ENCODE data around the gene MAD2L2.

The MAD2L2 gene

DNA sequence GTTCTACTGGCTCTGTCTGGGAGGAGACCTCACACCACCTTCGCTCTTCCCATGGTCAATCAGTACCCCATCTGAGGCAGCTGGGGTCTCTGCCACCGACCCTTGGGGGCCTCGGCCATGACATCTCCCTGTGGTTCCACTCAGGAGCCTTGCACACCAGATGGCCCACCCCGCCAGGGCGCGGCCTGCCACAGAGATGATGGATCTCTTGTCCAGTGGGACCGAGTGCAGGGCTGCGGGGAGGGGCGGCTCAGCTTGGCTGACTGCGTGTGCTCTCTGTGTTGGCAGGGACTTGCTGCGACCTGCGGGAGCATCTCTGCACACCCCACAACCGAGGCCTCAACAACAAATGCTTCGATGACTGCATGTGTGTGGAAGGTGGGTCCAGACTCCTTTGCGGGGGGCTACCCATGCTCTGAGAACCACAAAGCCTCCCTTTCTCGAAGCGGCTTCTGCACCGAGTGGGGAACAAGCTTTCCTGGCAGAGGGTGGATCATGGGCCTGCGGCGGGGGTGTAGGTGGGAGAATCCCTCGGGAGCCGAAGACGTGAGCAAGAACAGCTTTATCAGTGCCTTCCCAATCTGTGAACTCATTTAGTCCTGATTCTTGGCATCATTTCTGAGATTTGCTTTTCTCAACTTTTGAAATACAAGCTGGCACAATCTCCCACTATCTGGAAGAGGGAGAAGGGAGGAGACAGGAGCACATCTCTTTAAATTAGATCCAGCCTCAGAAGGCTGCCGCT is 34.1 kb upstream of the MAD2L2 start:
- no peaks in the 10 kb centered on the region for H3F3A ChIP-seq (ENCODE audit: insufficient read depth, low read length)
- H3K9ac ChIP-seq (ENCODE audit: low read length) = no peak overlapping the region
- H3K4me1 ChIP-seq (ENCODE audit: low read length) = no peaks in the 10 kb centered on the region
- no peak overlapping the region for H2AFZ ChIP-seq (ENCODE audit: low read length)
- no peaks in the 10 kb centered on the region for H4K20me1 ChIP-seq (ENCODE audit: insufficient read depth, low read length)
- no peak overlapping the region for H3K27ac ChIP-seq (ENCODE audit: low read length)
- no peak overlapping the region for H3K4me3 ChIP-seq (ENCODE audit: low read length)
- no peaks in the 10 kb centered on the region for H3K79me2 ChIP-seq (ENCODE audit: low read length)
- peaks cover 75% of the 10 kb centered on the region for H3K27me3 ChIP-seq (replicated peaks; ENCODE audit: insufficient read depth, low read length)
- H3K36me3 ChIP-seq (replicated peaks; ENCODE audit: insufficient read depth, low read length) = no peaks in the 10 kb centered on the region
- no peak for DNase-seq
- H3K9me3 ChIP-seq (replicated peaks; ENCODE audit: insufficient read depth, low read length) = no peaks in the 10 kb centered on the region
- TF ChIP-seq, protein P1, sequence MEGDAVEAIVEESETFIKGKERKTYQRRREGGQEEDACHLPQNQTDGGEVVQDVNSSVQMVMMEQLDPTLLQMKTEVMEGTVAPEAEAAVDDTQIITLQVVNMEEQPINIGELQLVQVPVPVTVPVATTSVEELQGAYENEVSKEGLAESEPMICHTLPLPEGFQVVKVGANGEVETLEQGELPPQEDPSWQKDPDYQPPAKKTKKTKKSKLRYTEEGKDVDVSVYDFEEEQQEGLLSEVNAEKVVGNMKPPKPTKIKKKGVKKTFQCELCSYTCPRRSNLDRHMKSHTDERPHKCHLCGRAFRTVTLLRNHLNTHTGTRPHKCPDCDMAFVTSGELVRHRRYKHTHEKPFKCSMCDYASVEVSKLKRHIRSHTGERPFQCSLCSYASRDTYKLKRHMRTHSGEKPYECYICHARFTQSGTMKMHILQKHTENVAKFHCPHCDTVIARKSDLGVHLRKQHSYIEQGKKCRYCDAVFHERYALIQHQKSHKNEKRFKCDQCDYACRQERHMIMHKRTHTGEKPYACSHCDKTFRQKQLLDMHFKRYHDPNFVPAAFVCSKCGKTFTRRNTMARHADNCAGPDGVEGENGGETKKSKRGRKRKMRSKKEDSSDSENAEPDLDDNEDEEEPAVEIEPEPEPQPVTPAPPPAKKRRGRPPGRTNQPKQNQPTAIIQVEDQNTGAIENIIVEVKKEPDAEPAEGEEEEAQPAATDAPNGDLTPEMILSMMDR (IDR thresholded peaks at IDR 0.05; ENCODE audit: low read length) = no peak
- TF ChIP-seq EZH2phosphoT487 (IDR thresholded peaks at IDR 0.05; ENCODE audit: low read length) (no peak), EZH2 (optimal IDR thresholded peaks at IDR 0.05; ENCODE audit: low read depth, low read length) (no peak)
- H3K4me2 ChIP-seq (ENCODE audit: low read depth, low read length) = no peak overlapping the region
- no peaks in the 10 kb centered on the region for H3K9me2 ChIP-seq (replicated peaks; ENCODE audit: insufficient read depth, low read length)

DNA sequence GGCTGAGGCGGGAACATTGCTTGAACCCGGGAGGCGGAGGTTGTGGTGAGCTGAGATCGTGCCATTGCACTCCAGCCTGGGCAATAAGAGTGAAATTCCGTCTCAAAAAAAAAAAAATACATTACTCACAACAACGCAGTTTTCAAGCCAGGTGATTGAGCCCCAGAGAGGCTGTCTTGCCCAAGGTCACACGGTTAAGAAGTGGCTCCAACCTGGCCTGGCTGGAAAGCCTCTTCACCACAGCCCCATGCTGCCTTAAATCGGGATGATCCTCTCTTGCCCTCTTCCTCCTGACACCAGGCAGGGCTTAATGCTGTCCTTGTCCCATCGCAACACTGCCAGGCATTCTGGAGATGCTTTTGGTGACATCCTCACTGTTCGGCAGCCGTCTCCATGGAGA is 32.1 kb upstream of the MAD2L2 start:
- Histone ChIP-seq H3K36me3 (replicated peaks; ENCODE audit: insufficient read depth, low read length) (no peaks in the 10 kb centered on the region), H4K20me1 (ENCODE audit: insufficient read depth, low read length) (no peaks in the 10 kb centered on the region), H2AFZ (ENCODE audit: low read length) (no peak overlapping the region), H3K4me1 (ENCODE audit: low read length) (no peaks in the 10 kb centered on the region), H3K4me2 (ENCODE audit: low read depth, low read length) (no peak overlapping the region), H3K9me2 (replicated peaks; ENCODE audit: insufficient read depth, low read length) (no peaks in the 10 kb centered on the region), H3K4me3 (ENCODE audit: low read length) (no peak overlapping the region), H3K79me2 (ENCODE audit: low read length) (no peaks in the 10 kb centered on the region), H3K9me3 (replicated peaks; ENCODE audit: insufficient read depth, low read length) (no peaks in the 10 kb centered on the region), H3K27ac (ENCODE audit: low read length) (no peak overlapping the region), H3F3A (ENCODE audit: insufficient read depth, low read length) (no peaks in the 10 kb centered on the region), H3K9ac (ENCODE audit: low read length) (no peak overlapping the region), H3K27me3 (replicated peaks; ENCODE audit: insufficient read depth, low read length) (peaks cover 82% of the 10 kb centered on the region)
- TF ChIP-seq EZH2 (optimal IDR thresholded peaks at IDR 0.05; ENCODE audit: low read depth, low read length) = no peak
- TF ChIP-seq EZH2phosphoT487 (IDR thresholded peaks at IDR 0.05; ENCODE audit: low read length) = no peak
- TF ChIP-seq, protein P1 (IDR thresholded peaks at IDR 0.05; ENCODE audit: low read length) = no peak
- no peak for DNase-seq

DNA sequence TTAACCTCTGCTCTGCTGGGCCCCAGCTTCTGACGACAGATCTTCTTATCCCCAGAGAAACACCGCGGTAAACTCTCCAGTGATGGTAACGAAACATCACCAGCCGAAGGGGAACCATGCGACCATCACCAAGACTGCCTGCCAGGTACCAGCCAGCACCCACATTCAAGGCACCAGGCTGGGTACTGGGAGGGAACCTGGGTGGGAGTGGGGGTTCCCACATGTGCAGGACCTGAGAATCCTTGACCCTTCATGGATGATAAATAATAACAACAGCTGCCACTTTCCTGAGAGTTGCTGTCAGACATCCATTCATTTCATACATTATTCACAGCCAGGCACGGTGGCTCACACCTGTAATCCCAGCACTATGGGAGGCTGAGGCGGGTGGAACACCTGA is 31.3 kb upstream of the MAD2L2 start:
- Histone ChIP-seq H3K4me2 (ENCODE audit: low read depth, low read length) (no peak overlapping the region), H3K27me3 (replicated peaks; ENCODE audit: insufficient read depth, low read length) (peaks cover 90% of the 10 kb centered on the region), H3K79me2 (ENCODE audit: low read length) (no peaks in the 10 kb centered on the region), H3K9me3 (replicated peaks; ENCODE audit: insufficient read depth, low read length) (no peaks in the 10 kb centered on the region), H3K9me2 (replicated peaks; ENCODE audit: insufficient read depth, low read length) (no peaks in the 10 kb centered on the region), H3F3A (ENCODE audit: insufficient read depth, low read length) (no peaks in the 10 kb centered on the region), H3K4me1 (ENCODE audit: low read length) (no peaks in the 10 kb centered on the region), H3K36me3 (replicated peaks; ENCODE audit: insufficient read depth, low read length) (no peaks in the 10 kb centered on the region), H3K27ac (ENCODE audit: low read length) (no peak overlapping the region), H3K9ac (ENCODE audit: low read length) (no peak overlapping the region), H2AFZ (ENCODE audit: low read length) (no peak overlapping the region), H3K4me3 (ENCODE audit: low read length) (no peak overlapping the region), H4K20me1 (ENCODE audit: insufficient read depth, low read length) (no peaks in the 10 kb centered on the region)
- TF ChIP-seq, protein P1 (IDR thresholded peaks at IDR 0.05; ENCODE audit: low read length) = no peak
- no peak for TF ChIP-seq EZH2phosphoT487 (IDR thresholded peaks at IDR 0.05; ENCODE audit: low read length)
- no peak for TF ChIP-seq EZH2 (optimal IDR thresholded peaks at IDR 0.05; ENCODE audit: low read depth, low read length)
- DNase-seq = no peak

Data from MM.1S (cell line).